NB4 (cell line): ENCODE results near the gene TBC1D14.

Experiments
- DNase-seq: peaks from one replicate; pipeline ENCODE4 v3.0.0; 2010; ENCODE audit warnings: low read depth
- H3K4me3 ChIP-seq: one replicate; pipeline ENCODE4 v1.5.1; 2011; ENCODE audit warnings: mild to moderate bottlenecking, low read depth, low read length, moderate library complexity
- MYC ChIP-seq: IDR thresholded peaks from 2 replicates; pipeline ENCODE4 v1.6.1; 2011; ENCODE audit warnings: low read depth, low read length
- POLR2A ChIP-seq: IDR thresholded peaks from 2 replicates; pipeline ENCODE4 v1.6.1; 2011; ENCODE audit warnings: mild to moderate bottlenecking; ENCODE audit not compliant: insufficient read length; ENCODE audit errors: extremely low read depth
- TF ChIP-seq, protein P1 (sequence below): IDR thresholded peaks from 2 replicates; pipeline ENCODE4 v1.6.1; 2011; ENCODE audit warnings: low read depth, low read length
- TF ChIP-seq, protein P2 (sequence below): IDR thresholded peaks from one replicate; pipeline ENCODE4 v1.5.1; 2012; ENCODE audit warnings: low read depth, low read length

The TBC1D14 gene

GRCh38 chr4:6956087-6956433 lies 46.4 kb downstream of the TBC1D14 start:
- H3K4me3 ChIP-seq: no peak overlapping the region
- DNase-seq: no peak
- TF ChIP-seq, protein P1, sequence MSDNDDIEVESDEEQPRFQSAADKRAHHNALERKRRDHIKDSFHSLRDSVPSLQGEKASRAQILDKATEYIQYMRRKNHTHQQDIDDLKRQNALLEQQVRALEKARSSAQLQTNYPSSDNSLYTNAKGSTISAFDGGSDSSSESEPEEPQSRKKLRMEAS: no peak
- no peak for TF ChIP-seq POLR2A
- TF ChIP-seq, protein P2, sequence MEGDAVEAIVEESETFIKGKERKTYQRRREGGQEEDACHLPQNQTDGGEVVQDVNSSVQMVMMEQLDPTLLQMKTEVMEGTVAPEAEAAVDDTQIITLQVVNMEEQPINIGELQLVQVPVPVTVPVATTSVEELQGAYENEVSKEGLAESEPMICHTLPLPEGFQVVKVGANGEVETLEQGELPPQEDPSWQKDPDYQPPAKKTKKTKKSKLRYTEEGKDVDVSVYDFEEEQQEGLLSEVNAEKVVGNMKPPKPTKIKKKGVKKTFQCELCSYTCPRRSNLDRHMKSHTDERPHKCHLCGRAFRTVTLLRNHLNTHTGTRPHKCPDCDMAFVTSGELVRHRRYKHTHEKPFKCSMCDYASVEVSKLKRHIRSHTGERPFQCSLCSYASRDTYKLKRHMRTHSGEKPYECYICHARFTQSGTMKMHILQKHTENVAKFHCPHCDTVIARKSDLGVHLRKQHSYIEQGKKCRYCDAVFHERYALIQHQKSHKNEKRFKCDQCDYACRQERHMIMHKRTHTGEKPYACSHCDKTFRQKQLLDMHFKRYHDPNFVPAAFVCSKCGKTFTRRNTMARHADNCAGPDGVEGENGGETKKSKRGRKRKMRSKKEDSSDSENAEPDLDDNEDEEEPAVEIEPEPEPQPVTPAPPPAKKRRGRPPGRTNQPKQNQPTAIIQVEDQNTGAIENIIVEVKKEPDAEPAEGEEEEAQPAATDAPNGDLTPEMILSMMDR: no peak

DNA sequence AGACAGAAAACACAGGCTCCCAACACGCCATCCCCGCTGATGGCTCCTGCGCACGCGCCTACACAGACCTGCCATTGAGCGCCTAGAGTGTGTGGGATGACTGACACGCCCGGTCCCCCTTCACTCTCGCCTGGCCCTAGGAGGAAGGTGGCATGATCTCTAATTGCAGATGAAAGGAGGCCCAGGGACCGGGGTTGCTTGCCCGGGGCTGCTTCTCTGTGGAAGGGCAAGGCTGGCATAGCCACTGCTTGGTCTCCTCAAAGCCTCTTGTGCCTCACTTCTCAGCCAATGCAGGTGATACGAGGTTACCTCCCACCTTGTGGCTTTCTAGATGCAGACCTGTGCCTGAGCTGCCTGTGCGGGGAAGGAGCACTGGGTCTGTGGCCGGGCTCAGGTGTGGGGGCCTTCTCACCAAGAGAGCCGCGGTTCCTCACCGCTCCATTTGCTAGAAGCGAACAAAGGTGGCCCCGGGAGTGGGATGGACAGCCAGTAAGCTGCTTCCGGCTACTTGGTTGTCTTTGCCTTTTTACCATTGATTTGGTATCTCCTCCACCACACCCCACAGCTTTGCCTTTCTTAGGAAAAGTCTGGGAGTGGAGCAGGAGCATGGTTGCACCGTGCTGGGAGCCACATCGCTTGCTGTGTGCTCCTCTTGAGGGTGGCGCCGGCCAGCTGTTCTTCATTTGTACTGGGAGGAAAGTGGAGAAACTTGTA lies 47.0 kb downstream of the TBC1D14 start:
- TF ChIP-seq POLR2A: no peak
- TF ChIP-seq, protein P1: no peak
- no peak for TF ChIP-seq MYC
- TF ChIP-seq, protein P2: no peak
- DNase-seq: no peak
- no peak overlapping the region for H3K4me3 ChIP-seq

DNA sequence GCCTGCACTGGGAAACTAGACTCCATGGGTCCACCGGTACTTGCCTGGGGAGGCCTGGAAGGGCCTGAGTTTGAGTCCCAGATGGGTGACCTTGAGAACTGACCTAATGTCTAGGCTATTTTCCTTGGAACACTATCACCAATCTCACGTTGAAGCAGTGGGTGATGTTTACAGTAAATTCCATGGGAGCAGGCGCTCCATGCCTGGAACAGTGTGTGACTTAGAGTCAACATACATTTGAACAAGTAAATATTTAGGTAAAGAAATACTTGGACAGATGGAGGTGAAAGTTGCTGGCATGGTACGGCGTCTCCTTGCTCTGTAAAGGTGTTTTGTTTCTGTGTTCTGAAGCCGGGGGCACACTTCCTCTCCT lies 47.5 kb downstream of the TBC1D14 start:
- no peak for DNase-seq

GRCh38 chr4:6957994-6958393 lies 48.4 kb downstream of the TBC1D14 start:
- H3K4me3 ChIP-seq: no peak overlapping the region
- TF ChIP-seq POLR2A (no peak), MYC (no peak)
- no peak for DNase-seq

More for the DNA sequence above, 47.5 kb downstream of the TBC1D14 start:
- no peak overlapping the region for H3K4me3 ChIP-seq
- TF ChIP-seq, protein P1: no peak
- TF ChIP-seq, protein P2: no peak
- TF ChIP-seq POLR2A (no peak), MYC (no peak)

- TF ChIP-seq, protein P1: no peak
- TF ChIP-seq MYC (no peak), POLR2A (no peak)
- TF ChIP-seq, protein P2: no peak
- no peak for DNase-seq
- H3K4me3 ChIP-seq: no peak overlapping the region
These were observed 49.6 kb downstream of the TBC1D14 start for GRCh38 chr4:6959261-6959660.

DNA sequence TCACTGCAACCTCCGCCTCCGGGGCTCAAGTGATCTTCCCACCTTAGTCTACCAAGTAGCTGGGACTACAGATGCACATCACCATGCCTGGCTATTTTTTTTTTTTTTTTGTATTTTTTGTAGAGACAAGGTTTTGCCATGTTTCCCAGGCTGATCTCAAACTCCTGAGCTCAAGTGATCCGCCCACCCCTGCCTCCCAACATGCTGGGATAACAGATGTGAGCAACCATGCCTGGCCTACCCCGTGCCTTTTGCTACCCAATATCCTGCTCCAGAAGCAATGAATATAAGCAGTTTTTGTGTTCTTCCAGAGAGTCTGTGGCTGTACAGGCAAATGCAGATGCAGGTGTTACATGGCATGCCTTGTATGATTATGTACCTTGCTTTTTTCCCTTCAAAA lies 50.5 kb downstream of the TBC1D14 start:
- TF ChIP-seq MYC (no peak), POLR2A (no peak)
- TF ChIP-seq, protein P2: no peak
- TF ChIP-seq, protein P1: no peak
- DNase-seq: no peak
- H3K4me3 ChIP-seq: no peak overlapping the region
